Measurements from ENCODE around the gene HSD17B2. TPM values are rescaled to one million over a fixed set of nuclear protein-coding genes. Genes with fewer than 3 reads are reported as not detected.

HSD17B2 gene
- total and polyA plus RNA-seq, 4 donors, result 2.7 to 6.2 (median 3.1) TPM

GRCh38 chr16:82004601-82005000 lies 30.5 kb upstream of the HSD17B2 start:
- peaks cover 0 to 2% (median 0%) of the 10 kb centered on the region in 4 donors for H3K36me3 ChIP-seq (ENCODE audit: control insufficient read depth in 4 of 4, insufficient read depth in 4 of 4, low read length in 4 of 4)
- ATAC-seq (ENCODE audit: insufficient read depth, low FRiP score), result no peak

GRCh38 chr16:82005027-82005830 lies 29.8 kb upstream of the HSD17B2 start:
- ATAC-seq (ENCODE audit: insufficient read depth, low FRiP score), result no peak
- no peak for TF ChIP-seq CTCF (IDR thresholded peaks at IDR 0.05; ENCODE audit: control extremely low read depth, extremely low read depth)
- Histone ChIP-seq H3K9me3 (ENCODE audit: control insufficient read depth in 4 of 4, insufficient read depth in 3 of 4, low read length in 3 of 4) (peaks cover 0 to 6% (median 3%) of the 10 kb centered on the region in 4 donors), H3K27me3 (ENCODE audit: control insufficient read depth in 3 of 3, insufficient read depth in 3 of 3, low read length in 2 of 3) (no peaks in the 10 kb centered on the region), H3K36me3 (ENCODE audit: control insufficient read depth in 4 of 4, insufficient read depth in 4 of 4, low read length in 4 of 4) (peaks cover 0 to 2% (median 0%) of the 10 kb centered on the region in 4 donors), H3K4me1 (ENCODE audit: control insufficient read depth in 5 of 5, insufficient read depth in 5 of 5, low read length in 5 of 5) (peaks cover 0 to 1% (median 0%) of the 10 kb centered on the region in 5 donors), H3K27ac (ENCODE audit: low read depth in 1 of 2, low read length in 1 of 2) (no peak overlapping the region), H3K4me3 (no peak overlapping the region), H3K9ac (ENCODE audit: insufficient read depth in 1 of 2, low read length in 2 of 2) (no peak overlapping the region)
- no peak for DNase-seq
- 66 to 77% methylated on average over 6 of the region's 6 CpGs for WGBS, 2 donors

More at GRCh38 chr16:82004601-82005000, 30.5 kb upstream of the HSD17B2 start:
- Histone ChIP-seq H3K27me3 (ENCODE audit: control insufficient read depth in 3 of 3, insufficient read depth in 3 of 3, low read length in 2 of 3) (no peaks in the 10 kb centered on the region), H3K9ac (ENCODE audit: insufficient read depth in 1 of 2, low read length in 2 of 2) (no peak overlapping the region), H3K4me3 (no peak overlapping the region), H3K27ac (ENCODE audit: low read depth in 1 of 2, low read length in 1 of 2) (no peak overlapping the region), H3K4me1 (ENCODE audit: control insufficient read depth in 5 of 5, insufficient read depth in 5 of 5, low read length in 5 of 5) (peaks cover 0 to 1% (median 0%) of the 10 kb centered on the region in 5 donors), H3K9me3 (ENCODE audit: control insufficient read depth in 4 of 4, insufficient read depth in 3 of 4, low read length in 3 of 4) (peaks cover 0 to 6% (median 3%) of the 10 kb centered on the region in 4 donors)
- DNase-seq, result no peak
- TF ChIP-seq CTCF (IDR thresholded peaks at IDR 0.05; ENCODE audit: control extremely low read depth, extremely low read depth), result no peak
- 87 to 88% methylated on average over 5 of the region's 5 CpGs for WGBS, 2 donors

- DNase-seq (no peak), ATAC-seq (ENCODE audit: insufficient read depth, low FRiP score) (no peak)
- peaks cover 0 to 1% (median 0%) of the 10 kb centered on the region in 5 donors for H3K4me1 ChIP-seq (ENCODE audit: control insufficient read depth in 5 of 5, insufficient read depth in 5 of 5, low read length in 5 of 5)
- no peak for TF ChIP-seq CTCF (IDR thresholded peaks at IDR 0.05; ENCODE audit: control extremely low read depth, extremely low read depth)
- H3K4me3 ChIP-seq, result no peak overlapping the region
- H3K27me3 ChIP-seq (ENCODE audit: control insufficient read depth in 3 of 3, insufficient read depth in 3 of 3, low read length in 2 of 3), result no peaks in the 10 kb centered on the region
- H3K9ac ChIP-seq (ENCODE audit: insufficient read depth in 1 of 2, low read length in 2 of 2), result no peak overlapping the region
- no peak overlapping the region for H3K27ac ChIP-seq (ENCODE audit: low read depth in 1 of 2, low read length in 1 of 2)
- H3K9me3 ChIP-seq (ENCODE audit: control insufficient read depth in 4 of 4, insufficient read depth in 3 of 4, low read length in 3 of 4), result peaks cover 0 to 6% (median 3%) of the 10 kb centered on the region in 4 donors
- peaks cover 0 to 2% (median 0%) of the 10 kb centered on the region in 4 donors for H3K36me3 ChIP-seq (ENCODE audit: control insufficient read depth in 4 of 4, insufficient read depth in 4 of 4, low read length in 4 of 4)
- 93 to 97% methylated on average over 5 of the region's 5 CpGs for WGBS, 2 donors
Measured at GRCh38 chr16:82006036-82006435, 29.0 kb upstream of the HSD17B2 start.
